Measurements from ENCODE around the gene LIN37. TPM values are rescaled to one million over a fixed set of nuclear protein-coding genes. Genes with fewer than 3 reads are reported as not detected.

Gene LIN37
- total RNA-seq, 1 experiment from 2014 or later: 5.9 TPM

DNA sequence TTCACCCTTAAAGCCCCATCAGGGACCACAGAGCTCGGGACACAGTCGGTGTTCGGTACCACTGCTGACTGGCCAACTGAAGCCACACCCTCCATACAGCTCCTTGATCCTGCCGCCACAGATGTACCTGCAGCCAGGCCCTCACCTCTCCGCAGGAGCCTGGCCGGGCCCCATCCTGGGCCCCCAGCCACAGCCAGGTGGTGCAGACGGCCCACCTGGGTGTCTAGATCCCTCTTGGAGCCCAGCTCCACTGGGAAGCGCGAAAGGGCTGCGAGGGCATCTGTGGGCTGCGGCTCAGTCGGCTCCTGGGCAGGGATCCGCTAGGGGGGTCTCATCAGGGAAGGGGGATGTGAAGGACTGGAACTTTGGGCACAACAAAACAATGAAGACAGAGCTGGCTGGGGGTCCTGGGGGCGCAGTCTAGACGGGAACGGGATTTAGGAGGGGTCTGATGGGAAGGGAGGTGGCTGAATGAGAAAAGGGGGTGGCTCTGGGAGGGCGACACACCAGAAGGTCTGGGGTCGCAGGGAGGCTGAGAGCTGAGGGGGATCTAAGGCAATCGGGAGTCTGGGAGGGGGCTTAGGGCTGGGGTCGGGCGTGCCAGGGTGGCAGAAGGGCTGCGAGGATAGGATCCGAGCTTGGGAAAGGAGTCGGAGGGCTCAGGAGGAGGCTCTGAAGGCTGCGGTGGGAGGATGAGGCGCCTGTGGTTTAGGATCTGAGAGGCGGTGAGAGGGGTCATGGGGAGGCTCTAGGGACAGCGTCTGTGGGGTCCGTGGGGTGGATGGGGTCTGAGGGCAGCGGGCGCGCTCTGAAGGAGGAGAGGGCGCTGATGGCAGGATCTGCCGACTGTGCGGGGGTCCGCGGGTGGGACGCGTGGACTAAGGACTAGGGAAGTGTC, 48.5 kb downstream of the LIN37 start:
- Histone ChIP-seq H4K5ac (ENCODE audit: insufficient read length, low read depth, low read length) (no peak overlapping the region), H3K9me3 (ENCODE audit: control insufficient read depth, low read depth, low read length) (no peaks in the 10 kb centered on the region), H2BK15ac (ENCODE audit: low read depth, low read length) (no peak overlapping the region), H3K14ac (ENCODE audit: insufficient read depth, low read length) (no peak overlapping the region), H3K4me1 (ENCODE audit: insufficient read depth, low read length) (0 out of 2 replicates have a peak, but pooled peaks cover 2% of the 10 kb centered on the region), H3K27me3 (ENCODE audit: insufficient read depth, low read length) (peaks cover 3% of the 10 kb centered on the region; the same call in 1 of the 2 replicates), H3K4me2 (ENCODE audit: insufficient read depth, insufficient read length, low read length) (peak overlapping the region; percentile 51), H3K18ac (ENCODE audit: insufficient read length, low read depth, low read length) (no peak overlapping the region), H4K8ac (replicated peaks; ENCODE audit: insufficient read length, low read depth, low read length) (no peak overlapping the region), H3K23ac (ENCODE audit: insufficient read length, low read depth, low read length) (no peak overlapping the region), H3K56ac (ENCODE audit: insufficient read length, low read depth, low read length) (no peak overlapping the region), H4K20me1 (ENCODE audit: control insufficient read depth, insufficient read depth, insufficient read length) (no peaks in the 10 kb centered on the region), H3K27ac (ENCODE audit: insufficient read length, low read depth, low read length) (no peak overlapping the region), H3K9ac (ENCODE audit: extremely low read depth, insufficient read length, low read length) (no peak overlapping the region), H2BK12ac (ENCODE audit: insufficient read length, low read depth, low read length) (no peak overlapping the region), H2AFZ (ENCODE audit: low read length) (no peak overlapping the region), H3K79me1 (ENCODE audit: insufficient read depth, low read depth, low read length, poor library complexity, severe bottlenecking) (no peaks in the 10 kb centered on the region), H4K91ac (ENCODE audit: insufficient read length, low read depth, low read length) (no peak overlapping the region), H3K4ac (ENCODE audit: low read depth, low read length) (no peak overlapping the region), H3K23me2 (ENCODE audit: insufficient read length, low read depth, low read length, poor library complexity, severe bottlenecking) (peaks cover 5% of the 10 kb centered on the region), H2BK20ac (ENCODE audit: low read depth, low read length, poor library complexity, severe bottlenecking) (no peak overlapping the region), H3T11ph (ENCODE audit: low read length) (no peak overlapping the region), H2BK120ac (ENCODE audit: low read depth, low read length, poor library complexity, severe bottlenecking) (no peak overlapping the region), H3K79me2 (ENCODE audit: insufficient read depth, low read length) (no peaks in the 10 kb centered on the region), H2AK5ac (ENCODE audit: insufficient read length, low read length) (no peak overlapping the region), H2BK5ac (ENCODE audit: insufficient read length, low read length) (no peak overlapping the region)
- Mint-ChIP-seq H3K4me1 (peaks cover 8 to 16% of the 10 kb centered on the region in 2 experiments), H3K36me3 (ENCODE audit: insufficient read depth in 1 of 3, low read depth in 3 of 3) (no peaks in the 10 kb centered on the region), H3K27ac (peak overlapping the region in 1 of 3 experiments; percentile 31; a peak in 1 of 7 replicates), H3K27me3 (ENCODE audit: low read depth) (peaks cover 48% of the 10 kb centered on the region), H3K4me3 (peak overlapping the region; percentile 46 to 79), H3K9me3 (no peaks in the 10 kb centered on the region; a peak in 2 of 5 replicates)
- WGBS (ENCODE audit: extremely low coverage, insufficient read length, low lambda C conversion rate): no CpG with 5 or more reads among the region's 39 CpGs
- TF ChIP-seq, protein P1, sequence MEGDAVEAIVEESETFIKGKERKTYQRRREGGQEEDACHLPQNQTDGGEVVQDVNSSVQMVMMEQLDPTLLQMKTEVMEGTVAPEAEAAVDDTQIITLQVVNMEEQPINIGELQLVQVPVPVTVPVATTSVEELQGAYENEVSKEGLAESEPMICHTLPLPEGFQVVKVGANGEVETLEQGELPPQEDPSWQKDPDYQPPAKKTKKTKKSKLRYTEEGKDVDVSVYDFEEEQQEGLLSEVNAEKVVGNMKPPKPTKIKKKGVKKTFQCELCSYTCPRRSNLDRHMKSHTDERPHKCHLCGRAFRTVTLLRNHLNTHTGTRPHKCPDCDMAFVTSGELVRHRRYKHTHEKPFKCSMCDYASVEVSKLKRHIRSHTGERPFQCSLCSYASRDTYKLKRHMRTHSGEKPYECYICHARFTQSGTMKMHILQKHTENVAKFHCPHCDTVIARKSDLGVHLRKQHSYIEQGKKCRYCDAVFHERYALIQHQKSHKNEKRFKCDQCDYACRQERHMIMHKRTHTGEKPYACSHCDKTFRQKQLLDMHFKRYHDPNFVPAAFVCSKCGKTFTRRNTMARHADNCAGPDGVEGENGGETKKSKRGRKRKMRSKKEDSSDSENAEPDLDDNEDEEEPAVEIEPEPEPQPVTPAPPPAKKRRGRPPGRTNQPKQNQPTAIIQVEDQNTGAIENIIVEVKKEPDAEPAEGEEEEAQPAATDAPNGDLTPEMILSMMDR (conservative IDR thresholded peaks at IDR 0.05): no peak
- no peak for DNase-seq

All from H9 (cell line).